Epithelial cell of proximal tubule (primary cell): Measurements from ENCODE around the gene OR2A1. TPM values are rescaled to one million over a fixed set of nuclear protein-coding genes. Genes with fewer than 3 reads are reported as not detected.
"Not testable (repeated sequence)": the region's sequence is repeated elsewhere in the genome, so short reads cannot be mapped to it uniquely, and the experiment has no call there.

Experiments
- DNase-seq: peaks from one replicate; pipeline ENCODE4 v3.0.0-alpha.2; 2011; ENCODE audit warnings: low read depth
- H3K4me3 ChIP-seq: 2 replicates; pipeline ENCODE4 v1.5.1; 2011; ENCODE audit warnings: low read depth, mild to moderate bottlenecking, low read length
- total RNA-seq: library from RNA; depleted of rRNA; stranded (reverse); fragments of >200 nt; gene quantifications from 2 replicates; pipeline ENCODE4 v1.2.3, GENCODE V29; 2015

OR2A1 gene, protein sequence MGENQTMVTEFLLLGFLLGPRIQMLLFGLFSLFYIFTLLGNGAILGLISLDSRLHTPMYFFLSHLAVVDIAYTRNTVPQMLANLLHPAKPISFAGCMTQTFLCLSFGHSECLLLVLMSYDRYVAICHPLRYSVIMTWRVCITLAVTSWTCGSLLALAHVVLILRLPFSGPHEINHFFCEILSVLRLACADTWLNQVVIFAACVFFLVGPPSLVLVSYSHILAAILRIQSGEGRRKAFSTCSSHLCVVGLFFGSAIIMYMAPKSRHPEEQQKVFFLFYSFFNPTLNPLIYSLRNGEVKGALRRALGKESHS
- 0.17 TPM in 1 of 2 replicates, not detected in the other for total RNA-seq

DNA sequence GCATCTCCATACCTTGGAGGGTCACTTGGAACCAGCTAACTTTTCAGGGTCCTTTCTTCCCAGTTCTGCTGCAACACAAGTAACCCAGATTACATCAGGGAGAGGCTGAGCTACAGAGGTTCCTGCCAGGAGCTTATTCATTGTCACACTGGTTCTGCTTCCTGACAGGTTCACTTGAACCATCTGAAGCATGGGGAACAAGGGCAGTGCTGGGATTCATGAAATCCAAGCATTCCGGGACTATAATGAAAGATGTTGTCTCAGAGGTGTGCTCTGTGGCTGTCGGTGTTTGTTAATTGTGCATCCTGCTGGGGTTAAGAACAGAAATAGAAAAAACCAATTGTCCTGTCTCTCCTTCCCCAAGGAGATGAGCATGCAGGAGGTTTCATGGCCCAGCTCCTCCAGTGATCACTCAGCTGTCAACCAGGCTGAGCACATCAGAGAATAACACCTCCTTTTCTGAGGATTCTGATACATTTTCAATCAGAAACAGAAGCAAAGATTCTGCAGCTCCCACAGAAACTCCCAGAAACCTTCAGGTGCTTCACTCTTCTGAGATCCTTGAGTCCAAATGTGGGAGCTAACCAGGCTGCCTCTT, at the start of gene OR2A1:
OR2A1 (plus strand) TSS at position 548 of the 598 bp plus-strand sequence. CDS start 5,706 bp downstream, outside the sequence.
- DNase-seq, H3K4me3 ChIP-seq: not testable (repeated sequence)

DNA sequence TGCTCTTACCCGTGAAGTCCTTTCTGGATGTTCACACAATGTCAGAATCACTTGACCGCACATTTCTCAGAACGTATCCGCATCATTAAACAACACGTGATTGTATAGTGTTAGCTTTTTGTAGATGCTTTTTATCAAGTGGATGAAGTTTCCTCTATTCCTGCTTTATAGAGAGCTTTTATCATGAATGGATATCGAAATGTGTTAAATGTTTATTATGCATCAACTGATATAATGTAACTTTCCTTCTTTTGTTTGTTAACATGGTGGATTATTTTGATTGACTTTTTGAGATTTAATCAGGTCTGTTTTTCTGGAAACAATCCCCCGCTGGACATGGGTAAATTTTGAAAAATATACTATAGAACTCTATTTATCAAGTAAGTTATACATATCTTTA, 47.5 kb upstream of the OR2A1 start, which contains the start of gene OR2A7:
OR2A7 (minus strand) TSS at position 101 of the 400 bp plus-strand sequence. CDS start 5,164 bp downstream, outside the sequence.
- not testable (repeated sequence) for H3K4me3 ChIP-seq, DNase-seq

DNA sequence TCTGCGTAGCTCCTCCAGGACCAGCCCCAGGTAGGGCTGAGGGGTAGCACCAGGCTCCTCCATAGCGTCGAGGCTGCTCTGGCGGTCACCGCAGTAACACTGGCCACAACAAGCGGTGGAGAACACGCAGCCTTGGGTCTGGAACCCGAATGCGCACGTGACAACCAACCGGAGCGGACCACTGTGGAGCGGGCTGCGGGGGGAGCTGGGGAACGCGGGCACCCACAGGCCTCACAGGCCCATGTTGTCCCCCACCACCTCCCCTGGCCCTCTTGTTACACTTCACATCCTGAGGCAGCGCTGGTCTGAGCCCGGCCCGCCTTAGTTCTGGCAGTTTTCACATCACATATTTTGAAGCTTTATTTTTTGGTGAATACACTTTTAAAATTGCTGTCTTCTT, 43.0 kb upstream of the OR2A1 start, which contains the start of gene CTAGE8:
CTAGE8 (minus strand) TSS at position 101 of the 400 bp plus-strand sequence; CDS start at position 63, 38 bp downstream.
- not testable (repeated sequence) for H3K4me3 ChIP-seq, DNase-seq

DNA sequence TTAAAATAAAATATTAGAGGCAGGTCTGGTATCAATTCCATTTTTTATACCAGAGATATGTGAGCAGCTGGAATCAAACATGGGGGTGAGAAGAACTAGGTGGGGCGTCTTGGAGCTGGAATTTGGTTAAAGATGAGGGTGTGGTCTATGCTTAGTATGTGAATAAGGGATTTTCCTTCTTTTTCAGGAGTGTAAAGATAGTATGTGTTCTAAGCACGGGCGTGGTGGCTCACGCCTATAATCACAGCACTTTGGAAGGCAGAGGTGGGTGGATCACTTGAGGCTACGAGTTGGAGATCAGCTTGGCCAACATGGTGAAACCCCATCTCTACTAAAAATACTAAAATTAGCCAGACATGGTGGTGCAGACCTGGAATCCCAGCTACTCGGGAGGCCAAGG, 36.9 kb upstream of the OR2A1 start:
- DNase-seq, H3K4me3 ChIP-seq: not testable (repeated sequence)

DNA sequence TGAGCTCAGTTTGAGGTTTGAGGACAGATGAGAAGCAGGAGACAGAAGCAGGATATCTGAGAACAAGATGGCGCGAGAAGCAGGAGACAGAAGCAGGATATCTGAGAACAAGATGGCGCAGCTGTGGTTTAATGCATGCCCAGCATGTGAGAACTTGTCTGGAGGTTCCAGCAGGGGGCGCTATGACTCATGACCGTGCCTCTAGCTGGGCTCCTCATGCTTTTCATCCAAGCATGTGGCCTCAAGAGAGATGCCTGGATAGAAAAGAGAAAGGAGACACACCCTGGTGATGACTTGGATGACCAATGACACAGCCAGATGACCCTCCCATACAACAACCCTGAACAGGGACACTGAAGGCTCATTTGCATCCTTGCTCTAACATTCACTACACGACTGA, 32.2 kb upstream of the OR2A1 start:
- not testable (repeated sequence) for DNase-seq, H3K4me3 ChIP-seq

DNA sequence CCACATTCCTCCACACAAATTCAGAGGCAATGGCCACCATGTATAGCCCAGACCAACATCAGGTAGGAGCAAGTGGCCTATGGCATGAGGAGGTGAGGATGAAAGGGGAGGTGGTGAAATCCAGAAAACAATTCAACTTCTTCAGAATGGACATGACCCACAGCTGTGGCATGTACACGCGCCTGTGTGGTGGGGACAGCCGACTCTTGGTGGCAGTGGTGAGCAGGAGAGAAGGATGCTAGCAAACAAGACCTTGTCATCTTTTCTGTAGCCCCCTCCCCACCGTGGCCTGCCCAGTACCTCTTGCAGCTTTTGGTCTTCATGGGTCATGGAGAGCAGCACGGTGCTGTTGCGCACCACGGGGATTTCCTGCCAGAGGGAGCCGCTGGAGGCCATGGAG, 30.2 kb upstream of the OR2A1 start:
- DNase-seq, H3K4me3 ChIP-seq: not testable (repeated sequence)

DNA sequence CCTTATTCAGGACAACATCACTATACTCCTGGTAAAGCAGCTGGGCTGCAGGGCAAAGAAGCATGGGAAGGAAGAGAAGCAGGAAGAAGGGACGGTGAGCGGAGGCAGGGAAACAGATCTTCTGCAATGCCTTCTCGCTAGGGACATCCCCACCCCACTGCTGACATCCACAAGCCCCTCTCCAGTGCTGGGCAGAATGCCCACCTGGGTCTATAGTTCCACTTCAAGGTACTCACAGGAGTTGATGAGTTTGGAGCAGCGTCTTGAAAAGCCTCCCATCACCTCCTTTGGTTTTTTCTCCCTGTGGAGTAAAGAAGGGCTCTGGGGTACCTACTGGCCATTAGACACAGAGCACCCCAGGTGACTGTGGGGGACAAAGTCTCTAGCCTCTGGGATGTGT, 29.7 kb upstream of the OR2A1 start:
- DNase-seq, H3K4me3 ChIP-seq: not testable (repeated sequence)

DNA sequence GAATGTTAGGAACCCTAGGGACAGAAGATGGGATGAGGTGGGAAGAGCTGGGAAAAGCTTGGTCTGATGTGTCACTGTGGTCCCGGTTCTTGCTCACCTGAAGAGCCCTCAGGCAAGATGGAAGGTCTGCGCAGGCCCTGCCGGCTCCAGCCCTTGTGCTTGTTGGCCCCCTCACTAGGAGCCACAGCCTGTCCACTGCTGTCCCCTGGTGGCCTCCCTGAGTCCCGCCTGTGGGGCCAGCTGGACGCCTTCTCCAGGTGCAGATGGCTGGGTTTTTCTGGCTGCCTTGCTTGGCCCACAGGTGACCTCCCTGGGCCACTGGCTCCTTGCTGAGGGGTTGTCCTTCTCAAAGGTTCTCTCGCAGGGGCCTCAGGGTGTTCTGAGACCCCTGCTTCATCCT, 28.5 kb upstream of the OR2A1 start:
- H3K4me3 ChIP-seq, DNase-seq: not testable (repeated sequence)

DNA sequence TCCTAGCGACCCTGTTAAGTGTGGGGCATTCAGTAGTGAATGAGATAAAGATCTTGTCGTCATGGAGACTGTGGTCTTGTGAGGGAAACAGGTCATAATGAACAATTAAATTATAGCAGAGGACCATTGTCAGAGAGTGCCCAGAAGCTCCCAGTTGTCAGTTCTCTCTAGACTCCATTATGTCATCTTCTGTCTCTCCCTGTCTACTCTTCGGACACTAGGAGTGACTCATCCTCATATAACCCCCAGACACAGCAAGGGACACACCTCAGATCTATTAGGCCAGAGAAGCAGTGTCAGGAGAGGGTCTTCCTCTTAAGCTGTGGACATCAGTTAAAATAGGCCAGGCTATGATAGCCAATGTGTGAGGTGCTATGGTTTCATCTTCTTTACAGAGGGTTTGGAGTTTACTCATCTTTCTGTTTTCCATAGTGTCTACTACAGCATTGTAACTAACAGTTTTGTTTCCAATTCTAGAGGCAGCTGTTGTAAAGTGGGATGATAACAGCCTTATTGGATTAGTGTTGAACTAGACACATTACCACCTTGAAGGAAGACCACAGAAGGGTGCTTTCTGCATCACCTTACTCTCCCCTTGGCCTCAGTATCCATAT, 24.9 kb upstream of the OR2A1 start:
- not testable (repeated sequence) for H3K4me3 ChIP-seq, DNase-seq

DNA sequence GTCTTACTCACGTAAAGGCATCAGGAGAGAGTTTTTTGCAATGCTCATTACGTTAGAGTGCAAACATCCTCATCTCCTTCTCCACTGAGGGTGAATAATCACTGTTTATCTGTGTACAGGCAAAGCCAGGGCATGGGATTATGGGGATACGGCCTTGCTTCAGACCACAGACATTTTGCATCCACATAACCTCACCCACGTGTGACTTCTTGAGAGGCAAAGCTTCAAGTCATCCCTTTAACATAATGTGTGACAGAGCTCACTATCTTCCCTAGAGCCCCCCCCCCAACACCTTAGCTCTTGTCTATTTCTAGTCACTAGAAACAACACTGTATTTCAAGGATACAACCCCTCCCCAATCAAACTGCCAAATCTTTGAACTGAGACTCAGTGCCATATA, 20.6 kb upstream of the OR2A1 start:
- H3K4me3 ChIP-seq, DNase-seq: not testable (repeated sequence)

DNA sequence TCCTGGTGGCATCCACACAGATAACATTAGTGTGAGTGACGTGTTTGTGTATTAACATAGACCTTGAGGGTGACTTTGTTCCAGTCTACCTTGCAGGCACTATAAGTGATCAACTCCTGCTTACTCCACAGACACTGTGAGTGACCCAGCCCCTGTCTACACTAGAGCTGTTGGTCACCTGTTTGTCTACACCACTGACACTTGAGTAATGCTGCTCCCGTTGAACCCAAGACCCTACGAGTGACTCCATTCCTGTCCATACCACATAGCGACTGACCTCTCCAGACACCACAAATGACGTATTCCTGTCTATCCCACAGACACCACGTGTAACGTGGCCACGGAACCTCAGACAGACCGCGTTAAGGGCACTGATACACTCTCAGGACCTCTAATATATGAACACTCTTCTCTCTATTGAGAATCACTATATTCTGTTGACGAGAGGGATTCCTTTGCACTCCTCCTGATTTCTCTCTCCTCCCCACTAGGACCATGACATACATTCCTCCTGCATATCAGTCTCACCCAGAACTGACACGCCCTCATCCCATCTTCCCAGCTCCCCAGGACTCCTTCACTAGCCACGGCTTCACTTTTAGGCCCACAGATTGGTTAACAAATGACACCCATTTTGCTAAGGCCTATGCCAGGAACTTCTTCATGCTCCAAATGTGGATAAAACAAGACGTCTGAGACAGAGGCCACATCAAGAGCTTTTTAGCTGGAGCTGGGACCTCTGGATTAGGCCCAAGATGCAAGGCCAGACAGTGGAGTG, 19.6 kb upstream of the OR2A1 start:
- not testable (repeated sequence) for H3K4me3 ChIP-seq, DNase-seq

DNA sequence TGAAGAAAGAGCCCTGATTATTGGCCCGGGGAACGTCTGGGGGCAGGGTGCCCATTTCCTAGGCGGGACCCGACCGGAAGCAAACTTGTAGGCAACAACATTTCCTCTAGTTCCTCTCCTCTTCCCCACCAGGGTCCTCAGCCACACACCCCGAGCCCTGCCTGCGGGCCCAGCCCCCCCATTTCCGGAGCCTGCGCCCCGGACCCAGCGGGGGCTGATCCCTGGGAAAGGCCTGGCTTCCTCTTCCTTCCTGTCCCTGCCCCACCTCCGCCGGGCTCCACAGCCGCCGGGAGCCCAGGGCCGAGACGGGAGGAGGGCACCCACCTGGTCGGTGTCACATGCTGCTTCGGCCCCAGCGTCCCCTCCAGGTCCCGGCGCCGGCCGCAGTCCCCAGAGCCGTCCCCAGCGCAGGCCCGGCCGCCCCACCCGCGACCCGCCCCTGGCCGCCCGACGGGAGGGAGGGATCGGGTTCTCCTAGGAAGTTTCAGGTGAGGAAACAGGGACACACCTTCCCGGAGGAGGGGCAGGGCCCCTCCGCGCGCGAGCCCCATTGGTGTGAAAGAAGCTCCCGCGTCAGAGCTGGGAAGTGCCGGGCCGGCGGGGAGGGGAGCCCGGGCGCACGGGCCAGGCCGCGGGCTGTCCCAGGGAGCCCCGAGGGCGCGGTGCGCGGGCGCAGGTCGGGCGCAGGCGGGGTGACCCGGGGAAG, 18.3 kb upstream of the OR2A1 start:
- H3K4me3 ChIP-seq, DNase-seq: not testable (repeated sequence)

DNA sequence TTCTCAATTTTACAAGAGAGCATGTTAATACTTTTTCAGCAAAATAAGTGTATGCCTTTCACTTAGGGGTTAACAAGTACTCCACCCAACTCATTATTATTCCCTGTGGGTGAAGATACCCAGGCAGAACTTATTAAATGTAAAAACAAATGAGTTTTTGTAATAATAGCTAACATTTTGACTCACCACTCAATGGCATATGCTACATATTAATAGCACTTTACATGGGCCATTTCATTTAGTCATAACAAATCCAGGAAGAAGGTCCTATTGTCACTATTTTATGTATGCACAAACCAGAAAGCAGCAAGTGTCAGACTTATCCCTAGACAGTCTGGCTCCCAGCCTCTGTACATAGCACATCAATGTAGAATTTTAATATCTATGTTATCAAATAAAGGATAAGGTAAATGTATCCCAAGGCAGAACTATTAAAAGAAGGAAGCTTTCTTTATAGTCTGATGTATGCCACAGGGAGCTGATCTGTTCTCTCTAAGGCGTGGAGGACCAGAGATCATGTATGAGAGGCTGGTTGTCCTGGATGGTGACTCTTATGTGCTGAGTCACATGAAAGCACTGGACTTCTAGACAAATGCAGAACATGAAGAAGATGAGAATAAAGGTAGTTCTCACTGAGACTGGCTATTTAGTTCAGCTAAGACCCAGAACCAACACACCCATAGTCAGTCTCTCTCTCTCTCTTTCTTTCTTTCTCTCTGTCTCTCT, 9.5 kb upstream of the OR2A1 start:
- not testable (repeated sequence) for H3K4me3 ChIP-seq, DNase-seq

DNA sequence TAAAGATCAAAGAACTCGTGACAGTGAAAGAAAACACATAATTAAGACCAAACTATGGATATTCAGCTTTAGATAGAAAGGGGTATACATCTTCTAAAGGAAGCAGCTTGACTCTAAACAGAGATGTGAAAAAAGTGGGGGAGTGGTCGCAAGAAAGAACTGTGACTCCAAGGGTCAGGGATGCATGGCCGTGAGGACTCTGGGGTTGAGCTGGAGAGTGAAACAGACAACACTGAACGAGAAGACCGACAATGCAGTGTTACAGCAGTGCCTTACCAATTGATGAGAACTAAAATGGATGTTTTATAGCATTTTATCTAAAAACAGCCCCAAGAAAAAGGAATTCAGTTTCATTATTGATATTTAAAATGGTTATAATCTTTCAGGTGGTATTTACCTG, 8.6 kb upstream of the OR2A1 start:
- not testable (repeated sequence) for H3K4me3 ChIP-seq, DNase-seq

DNA sequence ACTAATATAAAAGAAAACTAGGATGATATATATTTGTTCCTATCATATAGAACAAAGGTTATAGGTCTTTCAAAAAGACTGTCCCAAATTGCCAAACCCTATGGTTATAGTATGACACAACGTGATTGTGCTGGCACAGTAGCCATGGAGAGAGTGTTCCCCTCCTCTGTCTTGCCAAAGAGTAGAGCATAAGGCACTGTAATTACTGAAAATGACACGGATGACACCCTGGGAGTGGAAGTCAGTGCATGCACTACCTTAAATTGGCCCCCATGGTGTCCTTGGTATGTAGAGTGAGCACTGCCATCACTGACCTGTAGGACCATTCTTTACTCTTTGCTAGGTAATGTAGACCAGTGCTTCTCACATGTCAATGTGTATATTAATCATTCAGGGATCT, 7.1 kb upstream of the OR2A1 start:
- DNase-seq, H3K4me3 ChIP-seq: not testable (repeated sequence)

DNA sequence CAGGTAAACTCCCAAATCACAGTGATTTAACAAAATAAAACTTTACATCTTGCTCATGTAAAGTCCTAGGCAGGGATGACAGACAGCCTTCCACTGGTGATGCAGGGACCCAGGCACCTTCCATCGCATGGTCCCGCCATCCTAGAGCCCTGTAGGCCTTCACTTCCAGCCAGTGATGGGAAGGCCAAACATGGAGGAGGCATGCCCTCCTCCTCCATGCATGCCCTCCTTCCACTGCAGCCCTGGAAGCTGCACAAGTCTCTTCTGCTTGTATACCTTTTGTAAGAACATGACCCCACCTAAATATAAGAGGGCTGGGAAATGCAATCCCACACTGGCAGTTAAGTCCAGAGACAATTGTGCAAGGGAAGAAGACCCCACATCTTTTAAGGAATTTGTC, 2.5 kb upstream of the OR2A1 start:
- H3K4me3 ChIP-seq, DNase-seq: not testable (repeated sequence)

DNA sequence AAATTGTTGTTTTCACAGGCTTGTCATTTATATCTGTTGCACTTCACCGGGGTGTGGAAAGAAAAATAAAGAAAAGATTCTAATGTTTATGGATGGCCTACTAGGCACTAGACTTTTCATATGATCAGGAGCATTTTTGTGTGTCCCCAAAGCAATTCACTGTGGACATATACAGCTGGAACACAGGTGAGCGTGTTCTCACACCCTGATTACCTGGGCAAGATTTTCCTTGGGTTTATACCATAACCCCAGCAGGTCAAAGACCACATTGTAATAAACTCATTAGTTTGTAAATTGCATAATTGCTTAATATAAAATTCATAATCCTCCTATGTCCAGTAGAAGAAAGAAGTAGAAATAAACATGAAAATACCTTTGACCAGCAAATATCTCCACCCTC, 1.0 kb upstream of the OR2A1 start:
- not testable (repeated sequence) for H3K4me3 ChIP-seq

DNA sequence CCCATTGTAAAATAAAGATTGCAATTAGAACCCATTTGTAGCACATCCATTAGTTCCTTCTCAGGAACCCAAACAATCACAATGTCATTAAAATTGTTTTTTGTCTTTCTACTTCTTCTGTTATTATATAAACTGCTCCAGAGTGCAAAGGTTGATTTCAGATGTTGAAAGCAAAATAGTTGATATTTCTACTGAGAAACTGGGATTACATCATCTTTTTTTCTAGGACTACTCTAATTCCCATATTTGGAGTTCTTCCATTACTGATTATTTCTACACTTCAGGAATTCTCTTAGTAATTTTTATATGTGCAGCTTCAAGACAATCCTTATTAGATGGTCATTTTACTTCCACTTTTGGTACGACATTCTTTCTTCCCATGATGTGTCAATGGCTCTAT, 5.3 kb downstream of the OR2A1 start:
- not testable (repeated sequence) for DNase-seq, H3K4me3 ChIP-seq

More for the DNA sequence above, 1.0 kb upstream of the OR2A1 start:
- DNase-seq: not testable (repeated sequence)
